ENCODE results near the gene RAB3D.

The RAB3D gene

GRCh38 chr19:11378319-11379189, 39.1 kb upstream of the RAB3D start:
- Histone ChIP-seq H3K4me3 (no peak overlapping the region), H3K9me3 (no peaks in the 10 kb centered on the region), H3K27me3 (peaks cover 5% of the 10 kb centered on the region; the same call in 1 of the 2 replicates), H3K27ac (no peak overlapping the region), H4K20me1 (peaks cover 8% of the 10 kb centered on the region), H3K4me1 (peaks cover 74% of the 10 kb centered on the region), H3K36me3 (no peaks in the 10 kb centered on the region), H3K9ac (no peak overlapping the region), H3K4me2 (peak overlapping the region; percentile 98)
- TF ChIP-seq Cebpa-rat (IDR thresholded peaks at IDR 0.05) = no peak

GRCh38 chr19:11377756-11378155, 38.3 kb upstream of the RAB3D start:
- Histone ChIP-seq H3K27ac (no peak overlapping the region), H3K4me2 (peak overlapping the region; percentile 98), H4K20me1 (peaks cover 8% of the 10 kb centered on the region), H3K4me3 (no peak overlapping the region), H3K9ac (no peak overlapping the region), H3K9me3 (no peaks in the 10 kb centered on the region), H3K27me3 (no peaks in the 10 kb centered on the region), H3K36me3 (no peaks in the 10 kb centered on the region), H3K4me1 (peaks cover 70% of the 10 kb centered on the region)
- TF ChIP-seq Cebpa-rat (IDR thresholded peaks at IDR 0.05) = no peak

GRCh38 chr19:11377237-11377636, 37.8 kb upstream of the RAB3D start:
- Histone ChIP-seq H3K36me3 (no peaks in the 10 kb centered on the region), H3K27ac (no peak overlapping the region), H3K4me3 (no peak overlapping the region), H3K4me1 (peaks cover 68% of the 10 kb centered on the region), H4K20me1 (peaks cover 8% of the 10 kb centered on the region), H3K4me2 (peak overlapping the region; percentile 98), H3K27me3 (no peaks in the 10 kb centered on the region), H3K9me3 (no peaks in the 10 kb centered on the region), H3K9ac (no peak overlapping the region)
- no peak for TF ChIP-seq Cebpa-rat (IDR thresholded peaks at IDR 0.05)

- peak overlapping the region; percentile 93 for H3K9ac ChIP-seq
- no peak for TF ChIP-seq Cebpa-rat (IDR thresholded peaks at IDR 0.05)
- H3K4me1 ChIP-seq = peaks cover 56% of the 10 kb centered on the region
- H3K27ac ChIP-seq = peak overlapping the region; percentile 79
- no peaks in the 10 kb centered on the region for H3K9me3 ChIP-seq
- no peaks in the 10 kb centered on the region for H4K20me1 ChIP-seq
- no peaks in the 10 kb centered on the region for H3K27me3 ChIP-seq
- no peaks in the 10 kb centered on the region for H3K36me3 ChIP-seq
- H3K4me2 ChIP-seq = peak overlapping the region; percentile 98
- peak overlapping the region; percentile 72 for H3K4me3 ChIP-seq
These were observed 35.9 kb upstream of the RAB3D start for GRCh38 chr19:11375143-11375948.

GRCh38 chr19:11374433-11375142, 35.1 kb upstream of the RAB3D start, which contains the start of gene SWSAP1:
Gene SWSAP1, plus strand, starts transcription at chr19:11374666. Its CDS starts 15 bp downstream, at chr19:11374681.
- peak within 1 kb of the TSS; percentile 95 for H3K27ac ChIP-seq
- H3K9ac ChIP-seq = peak within 1 kb of the TSS; percentile 93
- TF ChIP-seq Cebpa-rat (IDR thresholded peaks at IDR 0.05) = peak; percentile 61; the same call in 1 of the 2 replicates
- H3K4me2 ChIP-seq = peak within 1 kb of the TSS; percentile 98
- no peaks in the 10 kb centered on the region for H3K9me3 ChIP-seq
- H3K27me3 ChIP-seq = no peaks in the 10 kb centered on the region
- 0 out of 2 replicates have a peak, but pooled peaks cover 3% of the 10 kb centered on the region for H4K20me1 ChIP-seq
- peak within 1 kb of the TSS; percentile 72 for H3K4me3 ChIP-seq
- peaks cover 49% of the 10 kb centered on the region for H3K4me1 ChIP-seq
- H3K36me3 ChIP-seq = no peaks in the 10 kb centered on the region

- no peaks in the 10 kb centered on the region for H3K27me3 ChIP-seq
- H3K4me1 ChIP-seq = peaks cover 49% of the 10 kb centered on the region
- H3K4me2 ChIP-seq = peak overlapping the region; percentile 80
- H3K27ac ChIP-seq = no peak overlapping the region
- 0 out of 2 replicates have a peak, but pooled peaks cover 6% of the 10 kb centered on the region for H4K20me1 ChIP-seq
- TF ChIP-seq Cebpa-rat (IDR thresholded peaks at IDR 0.05) = no peak
- H3K9me3 ChIP-seq = no peaks in the 10 kb centered on the region
- H3K36me3 ChIP-seq = no peaks in the 10 kb centered on the region
- peak overlapping the region; percentile 72 for H3K4me3 ChIP-seq
- no peak overlapping the region for H3K9ac ChIP-seq
These were observed 34.5 kb upstream of the RAB3D start for GRCh38 chr19:11373885-11374432.

- Histone ChIP-seq H3K9ac (no peak overlapping the region), H3K36me3 (no peaks in the 10 kb centered on the region), H3K27ac (no peak overlapping the region), H3K4me3 (no peak overlapping the region), H3K27me3 (no peaks in the 10 kb centered on the region), H3K4me2 (peak overlapping the region; percentile 80), H4K20me1 (0 out of 2 replicates have a peak, but pooled peaks cover 6% of the 10 kb centered on the region), H3K9me3 (no peaks in the 10 kb centered on the region), H3K4me1 (peaks cover 43% of the 10 kb centered on the region)
- no peak for TF ChIP-seq Cebpa-rat (IDR thresholded peaks at IDR 0.05)
These were observed 33.9 kb upstream of the RAB3D start for GRCh38 chr19:11373166-11373884.

- Histone ChIP-seq H4K20me1 (0 out of 2 replicates have a peak, but pooled peaks cover 6% of the 10 kb centered on the region), H3K27me3 (no peaks in the 10 kb centered on the region), H3K4me2 (no peak overlapping the region), H3K4me3 (no peak overlapping the region), H3K27ac (no peak overlapping the region), H3K9ac (no peak overlapping the region), H3K4me1 (peaks cover 17% of the 10 kb centered on the region), H3K9me3 (no peaks in the 10 kb centered on the region), H3K36me3 (peaks cover 6% of the 10 kb centered on the region; the same call in 1 of the 2 replicates)
- TF ChIP-seq Cebpa-rat (IDR thresholded peaks at IDR 0.05) = no peak
These were observed 31.3 kb upstream of the RAB3D start for GRCh38 chr19:11370744-11371143.

Measured in BLaER1 (cell line).